B cell (primary cell): Measurements from ENCODE around the gene MSLN.

Experiments used
- CTCF ChIP-seq: fragments of 200-600 bp; IDR thresholded peaks from one replicate; pipeline ENCODE4 v1.8.0; 2022; ENCODE audit warnings: antibody characterized with exemption, mild to moderate bottlenecking
- EZH2 ChIP-seq: IDR thresholded peaks from 2 replicates; pipeline ENCODE4 v1.6.1; 2012; ENCODE audit warnings: borderline replicate concordance, low read depth, mild to moderate bottlenecking, moderate library complexity, low read length; ENCODE audit not compliant: insufficient read depth, poor library complexity, severe bottlenecking

DNA sequence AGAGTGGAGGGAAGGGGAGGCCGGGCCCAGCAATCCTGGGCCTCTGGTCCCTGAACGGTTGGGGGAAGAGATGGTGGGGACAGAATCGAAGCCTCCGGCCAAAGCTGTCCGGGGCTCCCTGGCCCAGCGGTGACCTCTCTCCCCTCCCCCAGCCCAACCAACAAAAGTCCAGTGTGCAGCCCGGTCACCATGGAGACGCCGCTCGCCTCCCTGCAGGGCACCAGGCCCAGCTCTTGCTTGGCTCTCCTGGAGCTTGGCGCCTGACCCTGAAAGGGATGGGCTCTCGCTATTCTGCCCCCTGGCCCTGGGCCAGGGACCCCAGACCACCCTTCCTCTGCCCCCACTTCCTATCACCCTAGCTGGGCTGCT lies 44.4 kb upstream of the MSLN start:
- TF ChIP-seq CTCF (no peak), EZH2 (no peak)
